ENCODE data around the gene SKIC2.
A peak's percentile ranks its signal among the peaks of the same experiment; 100 is the strongest.

The SKIC2 gene

DNA sequence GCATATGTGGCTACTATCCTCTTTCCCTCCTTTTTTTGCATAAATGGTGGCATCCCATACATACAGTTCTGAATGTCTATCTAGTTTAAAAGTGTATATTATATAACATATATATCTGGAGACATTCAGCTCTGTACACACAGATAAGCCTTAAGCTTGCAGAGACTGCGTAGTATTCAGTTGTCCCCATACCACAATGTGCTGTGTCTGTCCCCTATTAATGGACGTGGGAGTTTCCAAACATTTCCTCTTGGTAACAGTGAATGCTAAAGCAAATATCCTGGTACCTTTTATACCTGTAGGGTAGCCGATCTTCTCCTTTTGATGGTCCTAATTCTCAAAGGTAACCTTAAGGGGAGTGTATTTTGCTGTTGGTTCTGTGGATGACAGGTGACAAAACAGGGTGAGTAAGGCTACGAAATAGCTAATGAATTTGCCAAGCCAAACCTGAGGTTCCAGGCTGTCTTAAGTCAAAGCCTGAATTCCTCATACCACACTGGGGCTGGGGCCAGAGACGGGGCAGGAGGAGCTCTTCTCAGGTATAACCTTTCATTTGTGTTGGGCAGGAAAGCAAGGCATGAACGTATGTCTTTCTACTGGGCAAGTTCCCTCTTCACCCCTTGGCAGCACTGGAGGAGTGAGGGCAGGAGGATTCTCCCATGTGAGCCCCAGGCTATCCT is 39.2 kb upstream of the SKIC2 start:
- no peak overlapping the region for H3K4me3 ChIP-seq (ENCODE audit: low read depth, low read length)
- DNase-seq: no peak
- H3K36me3 ChIP-seq: no peaks in the 10 kb centered on the region
- H3K4me1 ChIP-seq: no peaks in the 10 kb centered on the region
- H3K9me3 ChIP-seq: no peaks in the 10 kb centered on the region
- no peaks in the 10 kb centered on the region for H3K27me3 ChIP-seq
- TF ChIP-seq, protein P1, sequence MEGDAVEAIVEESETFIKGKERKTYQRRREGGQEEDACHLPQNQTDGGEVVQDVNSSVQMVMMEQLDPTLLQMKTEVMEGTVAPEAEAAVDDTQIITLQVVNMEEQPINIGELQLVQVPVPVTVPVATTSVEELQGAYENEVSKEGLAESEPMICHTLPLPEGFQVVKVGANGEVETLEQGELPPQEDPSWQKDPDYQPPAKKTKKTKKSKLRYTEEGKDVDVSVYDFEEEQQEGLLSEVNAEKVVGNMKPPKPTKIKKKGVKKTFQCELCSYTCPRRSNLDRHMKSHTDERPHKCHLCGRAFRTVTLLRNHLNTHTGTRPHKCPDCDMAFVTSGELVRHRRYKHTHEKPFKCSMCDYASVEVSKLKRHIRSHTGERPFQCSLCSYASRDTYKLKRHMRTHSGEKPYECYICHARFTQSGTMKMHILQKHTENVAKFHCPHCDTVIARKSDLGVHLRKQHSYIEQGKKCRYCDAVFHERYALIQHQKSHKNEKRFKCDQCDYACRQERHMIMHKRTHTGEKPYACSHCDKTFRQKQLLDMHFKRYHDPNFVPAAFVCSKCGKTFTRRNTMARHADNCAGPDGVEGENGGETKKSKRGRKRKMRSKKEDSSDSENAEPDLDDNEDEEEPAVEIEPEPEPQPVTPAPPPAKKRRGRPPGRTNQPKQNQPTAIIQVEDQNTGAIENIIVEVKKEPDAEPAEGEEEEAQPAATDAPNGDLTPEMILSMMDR (IDR thresholded peaks at IDR 0.05; ENCODE audit: low read depth, low read length): no peak

DNA sequence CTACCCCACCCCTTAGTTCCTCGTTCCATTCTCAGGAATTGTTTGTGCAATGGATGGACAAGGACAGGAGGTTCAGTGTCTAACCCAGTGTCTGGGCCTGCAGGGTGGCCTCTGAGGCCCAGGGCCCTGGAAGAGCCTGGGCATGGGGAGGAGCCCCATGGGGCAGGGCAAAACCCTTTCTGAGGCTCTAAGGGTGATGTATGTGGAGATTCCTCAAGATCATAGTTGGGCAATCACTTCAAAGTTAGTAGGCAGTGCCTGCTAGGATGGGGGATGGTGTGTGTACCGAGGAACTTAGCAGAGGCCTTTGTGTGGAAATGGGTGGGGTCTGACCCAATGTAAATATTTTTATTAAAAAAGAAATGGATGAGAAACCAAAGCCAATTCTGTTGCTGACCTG is 38.2 kb upstream of the SKIC2 start:
- Histone ChIP-seq H3K4me3 (ENCODE audit: low read depth, low read length) (no peak overlapping the region), H3K36me3 (no peaks in the 10 kb centered on the region), H3K4me1 (no peaks in the 10 kb centered on the region), H3K9me3 (no peaks in the 10 kb centered on the region), H3K27me3 (no peaks in the 10 kb centered on the region)
- TF ChIP-seq, protein P1 (IDR thresholded peaks at IDR 0.05; ENCODE audit: low read depth, low read length): no peak
- DNase-seq: no peak

DNA sequence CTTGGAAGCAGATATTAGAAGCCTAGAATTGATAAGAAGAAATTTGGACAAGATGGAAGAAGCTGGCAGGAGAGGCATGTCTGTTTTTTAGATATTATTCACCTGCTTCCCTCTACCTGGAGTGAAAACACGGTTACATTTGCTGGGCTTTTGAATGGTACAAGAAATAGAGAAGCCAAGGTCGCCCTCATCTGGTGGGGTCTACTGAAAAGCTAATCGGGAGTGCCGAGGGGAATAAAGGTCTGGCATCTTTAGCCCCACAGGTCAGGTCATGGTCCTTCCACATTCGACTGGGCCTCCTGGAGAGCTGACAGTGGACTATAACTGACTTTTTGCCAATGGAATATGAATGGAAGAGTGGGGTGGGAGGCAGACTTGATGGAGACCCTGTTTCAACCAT is 36.0 kb upstream of the SKIC2 start:
- H3K27me3 ChIP-seq: no peaks in the 10 kb centered on the region
- H3K9me3 ChIP-seq: no peaks in the 10 kb centered on the region
- H3K4me1 ChIP-seq: no peaks in the 10 kb centered on the region
- no peak overlapping the region for H3K4me3 ChIP-seq (ENCODE audit: low read depth, low read length)
- TF ChIP-seq, protein P1 (IDR thresholded peaks at IDR 0.05; ENCODE audit: low read depth, low read length): peak; percentile 37
- no peak for DNase-seq
- no peaks in the 10 kb centered on the region for H3K36me3 ChIP-seq

DNA sequence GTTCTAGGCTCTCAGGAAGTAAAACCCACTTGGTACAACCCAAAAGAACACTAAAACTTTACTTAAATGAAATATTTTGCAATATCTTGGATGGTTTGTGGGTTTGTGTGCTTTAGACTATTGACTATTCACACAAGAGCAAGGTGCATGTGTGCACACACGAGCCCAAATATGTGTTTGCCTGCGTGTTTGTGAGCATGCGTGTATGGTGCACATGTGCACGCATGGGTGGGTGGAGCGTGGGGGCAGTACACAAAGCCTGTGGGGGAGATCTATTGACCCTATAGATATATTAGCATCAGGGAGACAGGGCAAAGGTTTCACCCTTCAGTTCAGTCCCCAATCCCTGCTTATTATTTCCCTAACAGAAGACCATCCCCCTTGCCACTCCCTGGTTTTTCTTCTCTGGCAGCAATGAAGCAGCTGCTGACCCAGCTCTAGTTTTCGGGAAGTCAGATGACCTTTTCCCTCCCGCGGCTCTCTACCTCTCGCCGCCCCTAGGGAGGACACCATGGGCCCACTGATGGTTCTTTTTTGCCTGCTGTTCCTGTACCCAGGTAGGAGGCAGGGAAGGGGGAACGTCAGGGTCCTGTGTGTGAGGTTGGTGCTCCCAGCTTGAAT is 31.6 kb upstream of the SKIC2 start, which contains the start of gene C2:
TSS of gene C2 (plus strand) at position 476 of the 621 bp plus-strand sequence. CDS start at position 512, 36 bp downstream.
- TF ChIP-seq, protein P1 (IDR thresholded peaks at IDR 0.05; ENCODE audit: low read depth, low read length): no peak
- H3K9me3 ChIP-seq: no peaks in the 10 kb centered on the region; the same call in 1 of the 2 replicates
- H3K27me3 ChIP-seq: no peaks in the 10 kb centered on the region
- no peak within 1 kb of the TSS for H3K4me3 ChIP-seq (ENCODE audit: low read depth, low read length)
- no peak for DNase-seq
- no peaks in the 10 kb centered on the region for H3K36me3 ChIP-seq
- H3K4me1 ChIP-seq: no peaks in the 10 kb centered on the region

DNA sequence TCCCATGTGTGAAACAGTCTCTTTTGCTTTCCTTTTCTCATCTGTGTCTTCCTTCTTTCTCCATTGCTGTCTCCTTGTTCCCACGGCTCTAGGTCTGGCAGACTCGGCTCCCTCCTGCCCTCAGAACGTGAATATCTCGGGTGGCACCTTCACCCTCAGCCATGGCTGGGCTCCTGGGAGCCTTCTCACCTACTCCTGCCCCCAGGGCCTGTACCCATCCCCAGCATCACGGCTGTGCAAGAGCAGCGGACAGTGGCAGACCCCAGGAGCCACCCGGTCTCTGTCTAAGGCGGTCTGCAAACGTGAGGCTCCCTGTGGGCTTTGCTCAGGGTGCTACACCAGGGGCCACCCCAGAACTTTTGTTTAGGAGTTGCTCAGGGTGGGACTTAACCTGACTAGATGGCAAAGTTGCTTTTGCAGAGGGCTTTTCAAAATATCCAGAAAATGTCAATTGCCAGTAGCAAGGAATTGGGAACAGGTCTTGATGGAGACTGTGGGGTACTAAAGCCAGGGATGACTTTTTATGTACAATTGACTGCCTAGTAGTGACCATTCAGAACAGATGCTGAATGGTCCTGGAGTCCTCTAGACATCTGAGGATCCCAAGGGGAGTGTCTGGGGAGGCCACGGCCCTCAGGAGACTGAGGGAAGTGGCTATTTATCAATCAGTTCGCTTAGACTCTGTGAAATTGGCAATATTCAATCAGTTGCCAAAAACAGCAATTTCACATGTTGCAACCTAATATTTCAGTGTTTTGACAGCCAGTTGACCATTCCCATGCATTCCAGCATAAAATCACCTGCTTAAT is 30.9 kb upstream of the SKIC2 start:
- H3K36me3 ChIP-seq: no peaks in the 10 kb centered on the region
- TF ChIP-seq, protein P1 (IDR thresholded peaks at IDR 0.05; ENCODE audit: low read depth, low read length): no peak
- no peaks in the 10 kb centered on the region for H3K4me1 ChIP-seq
- no peaks in the 10 kb centered on the region for H3K27me3 ChIP-seq
- no peak for DNase-seq
- no peak overlapping the region for H3K4me3 ChIP-seq (ENCODE audit: low read depth, low read length)
- H3K9me3 ChIP-seq: no peaks in the 10 kb centered on the region; the same call in 1 of the 2 replicates
